GM19397 (cell line): ENCODE results near the gene CENPO.
"Not testable (repeated sequence)": the region's sequence is repeated elsewhere in the genome, so short reads cannot be mapped to it uniquely, and the experiment has no call there.

Source experiments
- ATAC-seq: cut with Tn5 transposase; IDR thresholded peaks from one replicate; pipeline ENCODE4 v1.9.1; 2021; ENCODE audit warnings: mild to moderate bottlenecking, moderate library complexity; ENCODE audit not compliant: unreplicated experiment

Gene CENPO

DNA sequence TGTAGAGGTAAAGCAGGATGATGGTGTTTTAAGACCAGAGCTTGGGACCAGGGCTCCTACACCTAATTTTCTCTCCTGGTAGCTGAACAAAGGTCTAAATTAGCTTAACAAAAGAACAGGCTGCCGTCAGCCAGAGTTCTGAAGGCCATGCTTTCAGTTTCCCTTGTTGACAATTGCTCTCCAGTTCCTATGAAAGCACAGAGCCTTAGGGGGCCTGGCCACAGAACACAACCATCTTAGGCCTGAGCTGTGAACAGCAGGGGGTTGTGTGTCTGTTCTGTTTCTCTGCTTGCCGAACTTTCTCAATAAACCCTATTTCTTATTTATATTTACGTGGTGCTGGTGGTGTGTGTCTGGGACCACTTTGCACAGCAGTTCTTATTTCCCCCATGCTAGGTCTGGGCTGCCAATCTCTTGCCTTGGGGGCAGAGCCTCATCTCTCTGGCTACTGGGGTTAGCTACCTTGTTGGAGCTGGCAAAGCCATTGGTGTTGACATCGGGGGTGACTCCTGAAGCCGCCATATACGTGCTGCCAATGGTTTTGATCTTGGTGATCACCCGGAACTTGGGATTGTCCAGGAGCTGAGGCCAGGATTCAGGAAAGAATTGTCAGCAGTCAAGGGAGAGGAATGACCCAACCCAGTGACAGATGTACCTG lies 29.0 kb downstream of the CENPO start:
- ATAC-seq: no peak

DNA sequence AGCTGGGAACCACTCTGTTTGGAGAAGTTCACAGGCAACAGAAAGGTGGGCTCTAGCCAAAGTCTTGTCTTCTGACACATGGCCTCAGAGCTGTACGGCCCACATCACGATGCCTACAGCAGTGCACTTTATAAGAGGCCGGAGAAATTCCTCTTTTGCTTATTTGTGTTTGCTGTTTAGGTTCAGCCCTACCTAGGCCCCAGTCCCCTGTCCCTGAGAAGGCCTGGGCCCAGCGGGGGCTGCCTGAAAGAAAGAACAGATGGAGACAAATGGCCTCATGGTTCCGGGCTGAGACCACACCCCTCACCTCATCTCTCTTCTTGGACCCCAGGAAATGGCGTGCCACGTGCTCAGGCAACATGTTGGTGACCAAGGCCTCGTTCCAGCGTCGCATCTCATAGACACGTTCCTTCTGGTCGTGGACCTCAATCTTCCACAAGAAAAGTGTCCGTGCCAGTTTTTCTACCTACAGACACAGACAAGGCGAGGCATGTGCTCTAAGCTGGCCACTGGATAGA lies 30.9 kb downstream of the CENPO start:
- no peak for ATAC-seq

DNA sequence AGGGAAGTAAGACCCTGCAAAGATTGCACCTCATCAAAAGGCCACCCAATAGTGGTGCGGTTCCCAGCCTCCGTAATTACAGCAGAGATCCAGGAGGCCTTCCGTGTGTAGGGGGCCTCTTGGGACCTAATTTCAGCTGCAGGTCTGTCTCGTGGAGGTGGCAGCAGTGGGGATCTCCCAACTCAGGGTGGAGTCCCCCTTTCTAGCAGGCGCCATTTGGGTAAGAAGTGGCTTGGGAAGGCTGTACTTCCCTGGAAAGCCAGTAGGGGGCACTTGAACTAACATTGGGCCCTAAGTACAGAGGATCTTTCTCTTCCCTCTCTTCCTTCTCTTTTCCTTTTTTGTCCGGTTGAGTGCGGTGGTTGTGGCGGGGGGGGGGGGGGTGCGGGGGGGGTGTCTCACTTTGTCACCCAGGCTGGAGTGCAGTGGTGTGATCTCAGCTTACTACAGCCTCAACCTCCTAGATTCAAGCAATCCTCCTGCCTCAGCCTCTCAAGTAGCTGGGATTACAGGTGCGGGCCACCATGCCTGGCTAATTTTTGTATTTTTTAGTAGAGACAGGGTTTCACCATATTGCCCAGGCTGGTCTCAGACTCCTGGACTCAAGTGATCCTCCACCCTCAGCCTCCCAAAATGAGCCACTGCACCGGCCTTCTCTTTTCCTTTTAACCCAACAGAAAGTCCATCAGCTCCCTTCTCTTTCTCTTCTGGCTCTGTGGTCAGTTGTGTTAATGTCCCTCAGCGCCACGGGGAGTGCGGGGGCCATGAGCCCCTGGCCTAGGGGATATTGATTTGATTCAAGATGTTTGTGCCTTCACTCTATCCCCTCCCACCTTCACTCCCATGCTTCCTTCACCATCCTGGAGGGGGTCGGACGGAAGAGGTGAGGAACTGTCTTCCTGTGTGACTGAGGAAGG lies 32.0 kb downstream of the CENPO start:
- ATAC-seq: no peak

DNA sequence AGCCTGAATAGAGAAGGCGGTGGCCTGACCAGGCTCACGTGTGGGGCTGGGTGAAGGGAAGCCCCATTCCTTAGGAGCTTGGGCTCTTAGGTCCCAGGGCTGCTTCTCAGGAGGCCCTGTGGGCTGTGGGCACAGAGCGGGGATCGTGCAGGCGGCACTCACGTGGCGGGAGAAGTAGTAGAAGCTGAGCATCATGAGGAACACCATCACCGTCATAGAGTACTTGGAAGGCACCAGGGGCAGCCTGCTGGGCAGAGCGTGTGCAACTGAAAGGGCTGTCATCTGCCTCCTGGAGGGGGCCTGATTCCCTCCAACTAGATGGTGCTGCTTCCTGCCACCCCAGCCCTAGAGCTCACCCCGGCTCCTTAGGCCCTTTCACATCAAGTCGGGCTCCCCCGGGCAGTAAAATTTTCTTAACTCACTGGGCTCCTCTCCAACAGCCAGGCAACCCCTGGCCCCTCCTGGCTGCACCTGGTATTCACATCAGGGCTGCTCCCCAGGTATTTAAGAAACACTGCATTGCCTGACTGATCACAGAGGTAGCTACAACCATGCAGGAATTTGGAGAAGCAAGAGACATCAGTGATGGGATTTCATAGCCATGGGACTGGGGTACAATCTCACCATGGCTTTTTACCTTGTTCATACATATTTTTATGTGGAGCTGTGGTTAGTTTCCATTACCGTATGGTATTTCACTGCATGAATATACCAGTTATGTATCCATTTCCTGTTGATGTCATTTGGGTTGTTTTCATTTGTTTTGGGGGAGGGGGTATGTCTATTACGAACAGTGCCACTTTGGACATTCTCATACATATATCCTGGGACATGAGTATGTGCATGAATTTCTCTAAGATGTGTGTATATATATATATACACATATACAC lies 32.9 kb downstream of the CENPO start:
- ATAC-seq: no peak

DNA sequence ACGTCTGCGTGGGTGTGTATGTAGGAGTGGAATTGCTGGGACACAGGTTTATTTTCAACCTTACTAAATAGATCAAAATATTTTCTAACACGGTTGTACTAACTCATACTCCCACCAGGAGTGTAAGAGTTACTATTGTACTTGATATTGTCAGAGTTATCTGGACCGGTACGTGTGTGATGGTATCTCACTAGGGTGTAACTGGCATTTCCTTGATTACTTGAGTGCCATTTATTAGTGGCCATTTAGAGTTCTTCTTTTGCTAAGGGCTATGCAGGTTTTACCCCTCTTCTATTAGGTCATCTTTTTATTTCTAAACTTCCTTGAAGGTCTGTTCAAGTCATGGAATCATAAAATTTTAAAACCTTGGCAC lies 33.5 kb downstream of the CENPO start:
- ATAC-seq: no peak

DNA sequence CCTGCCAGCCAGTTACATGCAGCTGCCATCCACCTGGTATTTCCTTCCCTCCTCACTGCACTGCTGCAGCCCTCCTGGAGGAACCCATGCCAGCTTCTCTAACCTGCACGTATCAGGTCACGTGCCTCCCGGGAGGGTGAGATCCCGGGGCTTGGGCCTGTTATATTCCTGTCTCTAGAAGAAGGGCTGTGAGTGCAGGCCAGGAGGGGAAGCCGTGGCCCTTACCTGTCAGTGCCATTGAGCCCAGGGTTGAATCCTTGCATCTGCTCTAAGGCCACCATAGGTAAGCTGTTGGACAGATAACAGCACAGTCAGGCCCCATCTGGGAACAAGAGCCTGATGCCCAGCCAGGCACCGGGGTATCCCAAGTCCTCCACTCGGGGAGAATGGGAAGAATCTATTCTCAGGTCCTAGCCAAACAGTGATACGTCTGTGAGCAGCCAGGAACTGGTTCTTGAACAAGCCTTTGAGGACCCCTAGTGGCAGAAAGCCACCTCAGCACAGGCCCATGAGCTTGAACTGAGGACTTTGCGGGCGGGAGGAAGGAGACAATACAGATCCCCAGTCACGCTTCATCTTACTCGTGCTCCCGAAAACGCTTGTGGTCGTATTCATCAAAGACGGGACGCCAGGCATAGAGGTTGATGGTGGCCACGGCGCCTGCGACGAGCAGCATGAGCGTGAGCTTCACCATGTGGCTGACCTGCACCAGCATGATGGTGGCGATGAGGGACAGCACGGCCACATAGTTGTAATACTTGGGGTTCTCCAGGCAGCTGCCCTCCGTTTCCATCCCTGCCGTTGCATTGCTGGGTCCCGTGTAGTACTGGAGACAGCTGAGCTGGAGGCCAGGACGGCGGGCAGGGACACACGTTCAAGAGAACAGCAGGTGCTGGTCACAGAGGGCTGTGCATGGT lies 34.4 kb downstream of the CENPO start:
- ATAC-seq: peak; percentile 68

DNA sequence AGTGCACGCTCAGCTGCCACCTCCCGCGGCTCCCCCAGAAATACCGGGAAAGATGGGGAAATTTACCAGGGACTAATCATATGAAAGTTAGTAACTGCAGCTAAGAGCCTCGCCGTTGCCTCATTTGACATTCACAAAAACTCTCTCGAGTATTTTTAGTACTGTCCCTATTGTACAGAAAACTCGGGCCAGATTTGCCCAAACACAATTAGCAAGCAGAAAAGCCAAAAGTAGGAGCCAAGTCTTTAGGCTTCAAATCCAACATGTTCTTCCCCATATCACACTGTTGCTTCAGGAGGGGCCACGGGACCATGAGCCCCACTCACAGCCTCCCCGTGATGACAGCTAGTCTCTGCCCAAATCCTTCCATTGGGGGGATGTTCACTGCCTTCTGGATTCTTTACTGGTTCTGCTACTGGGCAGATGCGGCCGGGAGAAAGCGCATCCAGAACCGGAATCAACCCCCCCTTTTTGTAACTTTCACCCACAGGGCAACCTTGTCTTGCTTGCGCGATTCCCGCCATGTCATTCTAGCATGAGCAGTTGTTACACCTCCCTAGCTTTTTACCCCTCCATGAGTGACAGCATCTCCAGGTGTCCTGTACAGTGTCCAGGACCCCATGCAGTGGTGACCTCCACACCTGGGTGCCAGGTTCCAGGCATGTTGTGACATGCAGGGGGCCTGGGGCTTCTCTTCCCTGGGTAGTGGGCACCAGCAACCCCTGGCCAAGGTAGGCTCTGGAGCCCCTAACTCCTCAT lies 35.2 kb downstream of the CENPO start:
- ATAC-seq: no peak

DNA sequence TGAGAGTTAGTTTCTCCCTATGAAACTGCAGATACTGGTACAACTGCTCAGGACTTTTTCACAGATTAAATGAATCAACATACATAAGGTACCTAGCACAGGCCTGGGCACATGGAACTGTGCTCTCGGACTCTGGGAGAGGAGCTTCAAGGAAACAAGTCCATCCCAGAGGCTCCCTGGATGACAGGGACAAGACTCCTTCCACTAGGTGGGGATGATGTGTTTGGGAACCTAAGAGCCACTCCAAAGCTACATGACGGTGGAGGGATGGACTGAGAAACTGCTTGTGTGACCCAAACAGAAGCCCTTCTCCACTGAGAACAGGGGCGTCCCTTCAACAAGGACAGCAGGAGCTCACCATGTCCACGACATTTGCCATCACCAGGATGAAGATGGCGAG lies 37.1 kb downstream of the CENPO start:
- no peak for ATAC-seq

DNA sequence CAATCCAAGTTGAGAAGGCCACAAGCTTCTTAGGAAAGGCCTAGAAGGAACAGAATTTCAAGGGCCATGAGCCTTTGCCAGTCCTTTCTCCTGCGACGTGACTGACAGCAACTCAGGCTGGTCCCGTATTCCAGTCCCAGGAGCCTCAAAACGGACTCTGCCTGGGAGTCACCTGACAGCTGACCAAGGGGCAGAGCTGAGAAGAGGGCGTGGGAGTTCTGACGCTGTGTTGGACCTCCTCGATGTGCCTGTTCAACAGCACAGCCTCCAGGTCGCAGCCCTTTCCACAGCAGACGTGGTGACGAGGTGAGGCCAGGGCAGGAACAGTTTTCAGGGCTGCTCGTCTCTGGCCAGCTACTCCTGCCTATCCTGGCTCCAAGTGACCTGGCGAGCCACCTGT lies 37.6 kb downstream of the CENPO start:
- ATAC-seq: no peak

DNA sequence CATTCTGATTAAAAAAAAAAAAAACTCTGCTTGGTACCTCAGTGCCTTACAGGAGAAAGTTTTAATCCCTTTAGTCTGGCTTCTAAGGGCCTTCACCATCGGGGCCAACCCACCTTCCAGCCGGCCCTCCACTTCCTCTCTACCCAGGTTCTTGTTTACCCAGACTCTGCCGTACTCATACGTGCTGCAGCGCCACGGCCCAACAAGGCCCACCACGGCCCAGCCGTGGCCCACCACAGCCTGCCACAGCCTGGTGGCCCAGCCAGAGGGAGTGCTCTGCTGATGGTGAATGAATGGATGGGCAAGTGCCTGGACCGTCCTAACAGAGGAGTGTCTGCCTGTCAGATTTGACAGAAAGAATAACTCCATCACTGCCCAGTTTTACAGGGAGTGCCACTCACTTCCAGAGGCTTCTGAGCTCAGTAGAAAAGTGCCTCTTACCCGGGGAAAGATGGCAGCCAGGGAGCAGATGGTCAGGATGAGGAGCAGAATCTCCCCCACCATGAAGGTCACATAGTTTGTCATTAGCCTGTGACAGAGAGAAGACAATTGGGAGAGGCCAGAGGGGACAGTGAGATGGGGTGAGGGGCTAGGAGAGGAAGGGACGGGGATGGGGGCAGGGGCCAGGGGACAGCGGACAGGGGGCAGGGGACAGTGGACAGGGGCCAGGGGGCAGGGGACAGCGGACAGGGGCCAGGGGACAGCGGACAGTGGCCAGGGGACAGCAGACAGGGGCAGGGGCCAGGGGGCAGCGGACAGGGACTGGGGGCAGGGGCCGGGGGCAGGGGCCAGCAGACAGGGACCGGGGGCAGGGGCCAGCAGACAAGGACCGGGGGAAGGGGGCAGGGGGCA lies 38.2 kb downstream of the CENPO start:
- ATAC-seq: no peak

DNA sequence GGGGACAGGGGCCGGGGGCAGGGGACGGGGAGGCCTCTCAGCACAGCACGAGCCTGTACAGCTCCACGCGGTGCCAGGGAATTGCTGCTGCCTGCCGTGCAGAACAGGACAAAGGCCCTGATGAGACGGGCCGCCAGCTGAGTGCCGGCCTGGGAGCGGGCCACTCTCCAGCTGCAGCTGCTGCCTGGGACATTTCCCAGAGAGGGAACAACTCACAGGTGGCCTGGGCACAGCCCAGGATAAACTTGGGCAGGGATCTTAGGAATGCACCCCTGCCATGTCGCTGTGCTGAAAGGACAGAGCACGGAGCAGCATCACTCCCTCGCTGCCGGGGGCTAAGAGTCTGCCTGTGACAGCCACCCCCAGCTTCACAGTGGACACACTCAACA lies 38.8 kb downstream of the CENPO start:
- ATAC-seq: no peak

DNA sequence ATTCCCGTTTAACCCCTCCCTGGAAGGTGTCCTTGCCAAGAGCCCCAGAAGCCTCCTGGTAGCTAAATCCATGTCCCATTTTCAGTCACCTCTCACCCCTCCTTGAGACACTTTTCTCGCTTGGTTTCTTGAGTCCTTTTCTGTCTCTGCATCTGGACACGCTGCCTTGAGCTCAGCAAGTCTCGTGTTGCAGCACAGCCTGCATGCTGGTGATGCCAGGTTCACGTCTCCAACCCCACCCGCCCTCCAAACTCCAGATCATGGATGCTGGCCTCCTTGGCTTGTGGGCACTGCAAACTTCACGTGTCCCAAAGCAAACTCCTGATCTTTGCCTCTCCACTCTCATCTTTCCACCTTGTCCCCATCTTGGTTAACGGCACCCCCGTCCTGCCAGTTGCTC lies 39.3 kb downstream of the CENPO start:
- no peak for ATAC-seq

DNA sequence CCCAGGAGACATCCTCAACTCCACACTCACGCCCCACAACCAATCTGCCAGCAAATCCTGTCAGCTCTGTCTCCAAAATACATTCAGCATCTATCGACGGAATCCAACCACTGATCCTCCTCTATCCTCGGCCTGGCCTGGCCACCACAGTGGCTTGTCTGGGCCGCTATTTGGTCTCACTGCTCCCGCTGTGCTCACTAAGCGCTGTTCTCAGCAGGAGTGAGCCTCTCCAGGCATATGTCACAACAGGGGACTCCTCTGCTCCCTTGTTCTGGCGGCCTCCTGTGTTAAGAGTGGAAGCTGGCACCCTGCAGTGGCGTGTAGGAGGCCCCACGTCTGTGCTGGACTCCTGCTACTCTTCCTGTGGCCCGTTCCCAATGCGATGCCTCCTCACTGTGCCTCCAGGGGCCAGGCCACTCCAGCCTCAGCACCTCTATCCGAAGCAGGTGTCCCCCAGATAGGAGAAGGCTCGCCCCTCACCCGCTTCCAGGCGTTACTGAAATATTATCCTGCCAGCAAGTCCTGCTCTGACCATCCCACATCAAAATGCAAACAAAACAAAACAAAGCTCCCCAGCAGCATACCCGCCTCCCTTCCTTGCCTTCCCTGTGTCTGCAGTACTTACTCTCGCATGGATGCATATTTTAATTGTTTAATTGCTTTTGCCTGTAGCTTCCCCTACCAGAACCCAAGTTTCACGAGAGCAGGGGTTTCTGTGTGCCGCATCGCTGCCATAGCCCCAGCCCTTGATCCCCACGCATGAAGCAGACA lies 39.9 kb downstream of the CENPO start:
- ATAC-seq: no peak

DNA sequence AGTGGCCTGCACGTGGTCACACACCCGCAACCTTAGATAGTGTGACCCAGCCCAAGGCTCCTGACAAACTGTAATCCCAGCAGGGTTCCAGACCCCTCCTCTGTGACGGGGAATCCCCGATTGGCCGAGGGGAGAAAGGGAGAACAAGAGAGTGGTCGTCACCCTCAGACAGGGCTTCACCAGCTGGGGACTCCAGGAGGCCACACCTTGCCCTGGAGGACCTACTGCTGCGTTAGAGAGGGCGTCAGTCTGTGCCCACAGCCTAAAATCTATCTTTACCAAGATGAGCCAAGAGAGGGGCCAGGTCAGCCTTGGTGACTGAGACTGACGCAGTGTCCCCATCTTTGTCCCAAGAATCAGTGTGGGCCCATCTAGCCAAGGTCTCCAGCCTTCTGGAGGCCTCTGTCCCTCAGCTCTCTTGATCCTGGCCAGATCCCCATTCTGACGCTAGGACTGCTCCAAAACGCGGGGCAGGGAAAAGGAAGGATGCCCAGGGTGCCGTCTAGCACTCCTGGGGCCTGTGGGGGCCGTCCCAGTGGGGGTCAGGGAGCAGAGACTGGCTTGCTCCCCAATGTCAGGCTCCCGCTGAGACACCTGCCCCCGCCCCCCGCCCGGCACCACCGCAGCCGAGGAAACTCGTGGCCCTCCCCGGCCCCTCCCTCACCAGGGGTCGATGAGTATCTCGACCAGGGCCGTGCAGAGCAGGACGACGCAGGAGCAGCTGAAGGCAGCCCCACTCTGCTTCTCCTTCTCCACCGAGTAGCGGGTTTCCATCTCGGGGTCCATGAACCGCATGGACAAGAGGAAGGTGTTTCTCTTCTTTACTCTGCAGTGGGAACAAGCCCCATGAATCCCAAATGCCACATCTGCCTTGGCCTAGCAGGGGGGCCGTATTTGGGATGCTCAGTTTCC lies 40.9 kb downstream of the CENPO start:
- ATAC-seq: no peak

DNA sequence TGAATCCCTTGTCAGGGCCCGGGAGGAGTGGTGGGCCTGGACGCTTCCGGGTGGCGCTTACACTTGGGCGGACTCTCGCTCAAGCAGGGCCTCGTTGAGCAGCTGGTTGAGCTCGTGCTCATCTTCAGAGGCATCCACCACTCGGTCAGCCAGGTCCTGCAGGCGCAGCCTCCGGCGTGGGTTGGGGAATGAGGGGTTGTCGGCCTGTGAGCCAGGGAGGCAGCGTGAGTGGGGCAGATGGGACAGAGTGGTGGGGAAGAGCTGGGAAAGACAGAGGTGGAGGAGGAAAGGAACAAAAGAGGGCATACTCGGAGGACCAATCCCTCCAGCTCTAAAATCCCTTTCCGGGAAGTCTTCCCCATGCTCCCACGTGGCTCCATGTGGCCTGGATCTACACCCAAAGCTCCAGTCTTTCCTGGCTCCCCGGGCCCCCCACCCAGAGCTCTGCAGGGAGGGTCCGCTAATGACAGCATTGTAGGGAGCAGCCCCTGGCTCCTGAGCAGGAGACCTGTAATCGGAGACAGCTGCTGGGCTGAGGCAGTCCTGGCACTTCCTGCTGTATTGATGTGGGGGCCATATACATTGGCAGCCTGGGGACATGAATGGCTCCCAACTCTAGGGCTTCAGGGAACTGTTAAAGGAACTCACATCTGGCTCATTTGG lies 41.6 kb downstream of the CENPO start:
- ATAC-seq: no peak

DNA sequence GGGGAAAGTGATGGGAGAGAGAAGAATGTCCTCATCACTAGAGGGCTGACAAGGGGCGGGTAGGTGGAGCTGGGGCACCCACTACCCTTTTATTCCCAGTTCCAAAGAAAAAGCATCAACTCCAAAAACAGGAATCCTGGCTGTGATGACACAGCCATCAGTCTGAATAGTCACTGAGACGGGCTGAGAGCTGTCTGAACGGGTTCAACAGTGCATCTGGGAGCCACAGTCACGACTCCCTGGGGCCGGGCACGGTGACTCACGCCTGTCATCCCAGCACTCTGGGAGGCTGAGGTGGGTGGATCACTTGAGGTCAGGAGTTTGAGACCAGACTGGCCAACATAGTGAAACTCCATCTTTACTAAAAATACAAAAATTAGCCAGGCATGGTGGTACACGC lies 42.2 kb downstream of the CENPO start:
- ATAC-seq: not testable (repeated sequence)
